Suprapubic skin (tissue), 4 donors: ENCODE data around the gene CLIC4.

Experiments used
- EP300 ChIP-seq: sonication (generic); formaldehyde crosslinking; IDR thresholded peaks from one replicate; pipeline ENCODE4 v1.6.1; 2017; ENCODE audit warnings: antibody characterized with exemption
- POLR2A ChIP-seq, 2 donors: fragments of 450-650 bp; IDR thresholded peaks; one replicate each; pipeline ENCODE4 v1.6.1; 2017; ENCODE audit warnings: antibody characterized with exemption in 2 of 2, mild to moderate bottlenecking in 2 of 2, moderate library complexity in 2 of 2
- POLR2AphosphoS5 ChIP-seq, 3 donors: sonication (generic); formaldehyde crosslinking; IDR thresholded peaks; one replicate each; pipeline ENCODE4 v1.6.1; 2017; ENCODE audit warnings: antibody characterized with exemption in 3 of 3
- TF ChIP-seq, protein P1 (sequence below), 2 donors: fragments of 200-600 bp in 1 of 2; fragments of 450-650 bp in 1 of 2; sonication (generic) in 1 of 2; IDR thresholded peaks; one replicate each; pipeline ENCODE4 v1.5.1; 2016 to 2019; ENCODE audit warnings: antibody characterized with exemption in 2 of 2, mild to moderate bottlenecking in 1 of 2, moderate library complexity in 1 of 2

DNA sequence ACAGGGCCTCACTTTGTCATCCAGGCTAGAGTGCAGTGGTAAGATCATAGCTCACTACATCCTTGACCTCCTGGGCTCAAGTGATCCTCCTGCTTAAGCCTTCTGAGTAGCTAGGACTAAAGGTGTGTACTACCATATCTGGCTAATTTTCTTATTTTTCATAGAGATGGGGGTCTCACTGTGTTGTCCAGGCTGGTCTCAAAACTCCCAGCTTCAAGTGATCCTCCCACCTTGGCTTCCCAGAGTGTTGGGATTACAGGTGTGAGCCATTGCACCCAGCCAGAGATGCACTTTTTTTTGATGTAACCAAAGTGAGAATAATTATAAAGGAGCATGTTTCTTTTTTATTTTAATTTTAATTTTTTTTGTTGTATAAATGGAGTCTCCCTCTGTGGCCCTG lies 28.4 kb downstream of the CLIC4 start:
- TF ChIP-seq POLR2AphosphoS5 (IDR thresholded peaks at IDR 0.05), result no peak
- TF ChIP-seq, protein P1, sequence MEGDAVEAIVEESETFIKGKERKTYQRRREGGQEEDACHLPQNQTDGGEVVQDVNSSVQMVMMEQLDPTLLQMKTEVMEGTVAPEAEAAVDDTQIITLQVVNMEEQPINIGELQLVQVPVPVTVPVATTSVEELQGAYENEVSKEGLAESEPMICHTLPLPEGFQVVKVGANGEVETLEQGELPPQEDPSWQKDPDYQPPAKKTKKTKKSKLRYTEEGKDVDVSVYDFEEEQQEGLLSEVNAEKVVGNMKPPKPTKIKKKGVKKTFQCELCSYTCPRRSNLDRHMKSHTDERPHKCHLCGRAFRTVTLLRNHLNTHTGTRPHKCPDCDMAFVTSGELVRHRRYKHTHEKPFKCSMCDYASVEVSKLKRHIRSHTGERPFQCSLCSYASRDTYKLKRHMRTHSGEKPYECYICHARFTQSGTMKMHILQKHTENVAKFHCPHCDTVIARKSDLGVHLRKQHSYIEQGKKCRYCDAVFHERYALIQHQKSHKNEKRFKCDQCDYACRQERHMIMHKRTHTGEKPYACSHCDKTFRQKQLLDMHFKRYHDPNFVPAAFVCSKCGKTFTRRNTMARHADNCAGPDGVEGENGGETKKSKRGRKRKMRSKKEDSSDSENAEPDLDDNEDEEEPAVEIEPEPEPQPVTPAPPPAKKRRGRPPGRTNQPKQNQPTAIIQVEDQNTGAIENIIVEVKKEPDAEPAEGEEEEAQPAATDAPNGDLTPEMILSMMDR (IDR thresholded peaks at IDR 0.05), result no peak
- no peak for TF ChIP-seq POLR2A (IDR thresholded peaks at IDR 0.05)
- TF ChIP-seq EP300, result no peak
